ENCODE measurements around the gene GPR148. TPM values are rescaled to one million over a fixed set of nuclear protein-coding genes. Genes with fewer than 3 reads are reported as not detected.

GPR148 gene
- total and polyA plus RNA-seq, 2 experiments from 2014 or later: not detected

DNA sequence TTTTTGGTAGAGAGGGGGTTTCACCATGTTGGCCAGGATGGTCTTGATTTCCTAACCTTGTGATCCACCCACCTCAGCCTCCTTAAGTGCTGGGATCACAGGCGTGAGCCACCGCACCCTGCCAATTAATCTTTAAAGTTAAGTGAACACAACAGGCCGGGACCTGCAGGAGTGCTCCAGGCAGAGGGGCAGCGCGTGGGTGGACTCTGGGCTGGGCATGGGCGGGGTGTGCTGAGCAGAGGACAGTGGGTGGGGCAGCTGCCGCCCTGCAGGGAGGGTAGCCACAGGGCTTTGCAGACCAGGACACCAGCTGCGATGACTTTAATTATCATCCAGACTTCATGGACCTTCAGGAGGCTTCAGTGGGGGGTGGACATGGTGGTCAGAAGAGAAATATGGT is 8.8 kb upstream of the GPR148 start:
- no peaks in the 10 kb centered on the region for H3K9me3 ChIP-seq (ENCODE audit: low read depth)
- in situ Hi-C loops (cut with MboI): no loop called here
- no peaks in the 10 kb centered on the region for H3K4me1 ChIP-seq (ENCODE audit: insufficient read depth)
- no peaks in the 10 kb centered on the region for H3F3A ChIP-seq (ENCODE audit: insufficient read depth)
- no peaks in the 10 kb centered on the region for H3K79me2 ChIP-seq (ENCODE audit: insufficient read depth)
- H3K27me3 ChIP-seq (replicated peaks; ENCODE audit: insufficient read depth): no peaks in the 10 kb centered on the region
- WGBS, 2 experiments (ENCODE audit: low coverage in 1 of 2, low lambda C conversion rate in 2 of 2, missing lambda C conversion rate in 2 of 2): 53 to 68% methylated on average over 7 to 8 of the region's 8 CpGs
- no peak overlapping the region for H3K9ac ChIP-seq
- TF ChIP-seq EZH2 (IDR thresholded peaks at IDR 0.05; ENCODE audit: insufficient read depth, poor library complexity, severe bottlenecking): no peak
- TF ChIP-seq EZH2phosphoT487 (IDR thresholded peaks at IDR 0.05; ENCODE audit: insufficient read depth, low read depth): no peak
- H3K9me2 ChIP-seq (ENCODE audit: insufficient read depth): peaks cover 3% of the 10 kb centered on the region; the same call in 1 of the 2 replicates
- H4K20me1 ChIP-seq (ENCODE audit: insufficient read depth): no peaks in the 10 kb centered on the region
- H3K4me3 ChIP-seq: no peak overlapping the region
- H3K36me3 ChIP-seq (ENCODE audit: low read depth): no peaks in the 10 kb centered on the region
- no peak overlapping the region for H2AFZ ChIP-seq
- H3K4me2 ChIP-seq (ENCODE audit: unreplicated experiment): no peak overlapping the region
- no peak for DNase-seq
- H3K27ac ChIP-seq: no peak overlapping the region

DNA sequence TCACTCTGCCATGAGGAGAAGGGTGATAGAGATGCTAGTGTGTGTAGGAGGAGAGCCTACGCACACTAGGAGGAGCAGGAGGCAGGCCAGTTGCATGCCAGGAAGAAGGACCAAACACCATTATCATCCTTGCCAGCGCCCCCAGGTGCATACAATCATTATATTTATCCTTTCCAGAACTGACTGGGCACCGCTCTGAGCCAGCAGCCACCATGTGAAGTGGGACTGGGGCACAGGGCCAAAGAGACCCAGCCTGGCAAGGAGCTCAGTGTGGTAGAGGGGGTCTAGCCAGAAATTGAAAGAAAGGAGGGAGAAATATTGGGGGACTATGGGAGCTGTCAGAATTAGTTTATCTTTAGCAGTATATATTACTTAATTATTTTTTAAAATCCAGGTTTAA is 8.3 kb upstream of the GPR148 start:
- no peak overlapping the region for H3K27ac ChIP-seq
- H2AFZ ChIP-seq: no peak overlapping the region
- no peaks in the 10 kb centered on the region for H4K20me1 ChIP-seq (ENCODE audit: insufficient read depth)
- H3K9me2 ChIP-seq (ENCODE audit: insufficient read depth): peaks cover 3% of the 10 kb centered on the region; the same call in 1 of the 2 replicates
- H3K9ac ChIP-seq: no peak overlapping the region
- H3K79me2 ChIP-seq (ENCODE audit: insufficient read depth): no peaks in the 10 kb centered on the region
- no peaks in the 10 kb centered on the region for H3K27me3 ChIP-seq (replicated peaks; ENCODE audit: insufficient read depth)
- H3K9me3 ChIP-seq (ENCODE audit: low read depth): no peaks in the 10 kb centered on the region
- H3K4me3 ChIP-seq: no peak overlapping the region
- in situ Hi-C loops (cut with MboI): no loop called here
- no peak for DNase-seq
- 26 to 31% methylated on average over 3 of the region's 3 CpGs for WGBS, 2 experiments (ENCODE audit: low coverage in 1 of 2, low lambda C conversion rate in 2 of 2, missing lambda C conversion rate in 2 of 2)
- H3K4me1 ChIP-seq (ENCODE audit: insufficient read depth): no peaks in the 10 kb centered on the region
- no peak for TF ChIP-seq EZH2 (IDR thresholded peaks at IDR 0.05; ENCODE audit: insufficient read depth, poor library complexity, severe bottlenecking)
- TF ChIP-seq EZH2phosphoT487 (IDR thresholded peaks at IDR 0.05; ENCODE audit: insufficient read depth, low read depth): no peak
- H3F3A ChIP-seq (ENCODE audit: insufficient read depth): no peaks in the 10 kb centered on the region
- no peaks in the 10 kb centered on the region for H3K36me3 ChIP-seq (ENCODE audit: low read depth)
- no peak overlapping the region for H3K4me2 ChIP-seq (ENCODE audit: unreplicated experiment)

DNA sequence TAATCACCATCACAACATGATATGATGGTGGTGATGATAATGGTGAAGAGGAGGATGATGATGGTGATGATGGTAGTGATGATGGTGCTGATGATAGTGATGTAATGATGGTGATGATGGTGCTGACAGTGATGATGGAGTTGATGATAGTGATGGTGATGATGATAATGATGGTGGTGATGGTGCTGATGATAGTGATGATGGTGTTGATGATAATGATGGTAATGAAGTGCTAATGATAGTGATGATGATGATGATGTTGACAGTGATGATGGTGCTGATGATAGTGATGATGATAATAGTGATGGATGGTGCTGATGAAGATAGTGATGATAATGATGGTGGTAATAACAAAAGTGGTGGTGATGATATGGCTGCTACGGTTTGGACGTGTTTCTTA is 4.4 kb upstream of the GPR148 start:
- Histone ChIP-seq H3K27ac (no peak overlapping the region), H3K36me3 (ENCODE audit: low read depth) (no peaks in the 10 kb centered on the region), H3K9ac (no peak overlapping the region), H3K4me2 (ENCODE audit: unreplicated experiment) (no peak overlapping the region), H3K27me3 (replicated peaks; ENCODE audit: insufficient read depth) (no peaks in the 10 kb centered on the region; the same call in 1 of the 2 replicates), H3K9me2 (ENCODE audit: insufficient read depth) (peaks cover 3% of the 10 kb centered on the region; the same call in 1 of the 2 replicates), H2AFZ (no peak overlapping the region), H3K4me3 (no peak overlapping the region), H3F3A (ENCODE audit: insufficient read depth) (no peaks in the 10 kb centered on the region), H3K79me2 (ENCODE audit: insufficient read depth) (no peaks in the 10 kb centered on the region), H3K4me1 (ENCODE audit: insufficient read depth) (peaks cover 8% of the 10 kb centered on the region; the same call in 1 of the 2 replicates), H4K20me1 (ENCODE audit: insufficient read depth) (no peaks in the 10 kb centered on the region), H3K9me3 (ENCODE audit: low read depth) (no peaks in the 10 kb centered on the region)
- WGBS, 2 experiments (ENCODE audit: low coverage in 1 of 2, low lambda C conversion rate in 2 of 2, missing lambda C conversion rate in 2 of 2): 51 to 66% methylated on average over 2 of the region's 2 CpGs
- DNase-seq: no peak
- in situ Hi-C loops (cut with MboI): no loop called here
- TF ChIP-seq EZH2 (IDR thresholded peaks at IDR 0.05; ENCODE audit: insufficient read depth, poor library complexity, severe bottlenecking) (no peak), EZH2phosphoT487 (IDR thresholded peaks at IDR 0.05; ENCODE audit: insufficient read depth, low read depth) (no peak)

DNA sequence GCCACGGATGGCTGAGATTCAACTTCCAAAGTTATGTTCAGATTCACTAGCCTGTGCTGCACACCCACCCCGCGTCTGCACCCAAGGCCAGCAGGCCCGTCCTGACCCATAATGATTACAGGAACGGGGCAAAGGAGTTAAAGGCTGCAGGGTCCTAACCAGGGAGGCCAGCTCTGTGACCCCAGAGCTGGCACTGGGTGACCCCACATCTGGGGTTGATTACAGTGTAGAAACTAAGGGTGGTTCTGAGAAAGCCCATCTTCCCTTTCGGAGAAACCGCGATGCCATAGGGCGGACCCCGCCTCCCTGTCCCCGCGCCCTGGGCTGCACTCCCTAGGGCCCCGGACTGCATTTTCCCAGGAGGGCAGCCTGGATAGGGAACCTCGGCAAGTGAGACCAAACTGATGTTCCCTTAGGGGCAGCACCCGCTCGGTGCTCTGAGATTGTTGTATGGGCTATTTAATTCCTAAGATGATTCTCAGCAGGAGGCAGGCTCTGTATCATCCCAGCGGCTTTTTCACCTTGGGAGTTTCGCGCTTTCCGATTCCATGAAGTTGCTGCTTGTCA is 2.2 kb upstream of the GPR148 start:
- Histone ChIP-seq H4K20me1 (ENCODE audit: insufficient read depth) (no peaks in the 10 kb centered on the region), H3F3A (ENCODE audit: insufficient read depth) (no peaks in the 10 kb centered on the region), H3K36me3 (ENCODE audit: low read depth) (no peaks in the 10 kb centered on the region), H2AFZ (peak overlapping the region; percentile 93), H3K4me2 (ENCODE audit: unreplicated experiment) (peak overlapping the region; percentile 93), H3K79me2 (ENCODE audit: insufficient read depth) (no peaks in the 10 kb centered on the region), H3K4me3 (peak overlapping the region; percentile 70), H3K9me3 (ENCODE audit: low read depth) (no peaks in the 10 kb centered on the region), H3K27me3 (replicated peaks; ENCODE audit: insufficient read depth) (no peaks in the 10 kb centered on the region; the same call in 1 of the 2 replicates), H3K4me1 (ENCODE audit: insufficient read depth) (peaks cover 8% of the 10 kb centered on the region; the same call in 1 of the 2 replicates), H3K9ac (peak overlapping the region; percentile 60), H3K9me2 (ENCODE audit: insufficient read depth) (peaks cover 3% of the 10 kb centered on the region; the same call in 1 of the 2 replicates), H3K27ac (no peak overlapping the region)
- TF ChIP-seq EZH2phosphoT487 (IDR thresholded peaks at IDR 0.05; ENCODE audit: insufficient read depth, low read depth): no peak
- TF ChIP-seq EZH2 (IDR thresholded peaks at IDR 0.05; ENCODE audit: insufficient read depth, poor library complexity, severe bottlenecking): no peak
- 5 to 11% methylated on average over 20 of the region's 20 CpGs for WGBS, 2 experiments (ENCODE audit: low coverage in 1 of 2, low lambda C conversion rate in 2 of 2, missing lambda C conversion rate in 2 of 2)
- in situ Hi-C loops (cut with MboI): no loop called here
- no peak for DNase-seq

Measured in GM23248 (cell line).